GM21390 (cell line): ENCODE data around the gene EPHA2.

ENCODE experiments used
- ATAC-seq: cut with Tn5 transposase; IDR thresholded peaks from one replicate; pipeline ENCODE4 v1.9.1; 2021; ENCODE audit not compliant: unreplicated experiment

Gene EPHA2

DNA sequence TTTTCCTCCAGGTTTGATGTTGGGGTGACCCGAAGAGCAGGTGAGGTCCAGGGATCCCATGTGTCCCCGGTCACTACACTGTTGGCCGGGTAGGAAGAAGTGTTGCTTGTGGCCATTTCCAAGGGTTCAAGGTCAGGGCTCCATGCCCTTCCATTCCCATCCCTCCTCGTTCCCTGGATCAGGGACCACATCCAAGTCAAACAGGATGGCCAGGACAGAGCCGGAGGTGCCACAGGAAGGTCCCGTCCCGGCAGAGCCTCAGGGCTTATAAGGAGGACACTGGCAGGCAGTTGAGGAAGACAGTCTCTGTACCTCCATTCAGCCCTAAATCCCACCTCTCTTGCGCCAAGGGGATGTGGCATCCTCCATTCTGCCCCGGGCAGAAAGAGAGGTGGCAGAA is 60.4 kb downstream of the EPHA2 start:
- ATAC-seq, result no peak

- no peak for ATAC-seq
Observed at GRCh38 chr1:16094453-16095158, 61.3 kb downstream of the EPHA2 start.

DNA sequence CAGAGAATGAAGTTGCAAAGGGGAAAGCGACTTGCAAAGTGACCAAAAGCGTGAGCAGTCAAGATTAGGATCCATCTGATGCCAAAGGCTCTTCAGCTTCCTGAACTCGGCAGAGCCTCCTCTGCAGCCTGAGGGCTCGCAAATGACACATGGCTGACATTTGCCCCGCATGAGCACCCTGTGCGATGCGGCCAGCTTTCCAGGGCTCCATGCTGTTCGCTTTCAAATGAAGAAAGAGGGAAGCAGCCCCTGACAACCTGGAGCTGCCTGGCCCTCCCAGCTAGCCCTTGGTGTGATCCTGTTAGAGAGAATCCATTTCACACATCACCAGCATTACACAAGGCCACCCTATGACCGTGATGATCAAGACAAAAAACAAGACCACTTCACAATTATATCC is 62.3 kb downstream of the EPHA2 start:
- no peak for ATAC-seq

DNA sequence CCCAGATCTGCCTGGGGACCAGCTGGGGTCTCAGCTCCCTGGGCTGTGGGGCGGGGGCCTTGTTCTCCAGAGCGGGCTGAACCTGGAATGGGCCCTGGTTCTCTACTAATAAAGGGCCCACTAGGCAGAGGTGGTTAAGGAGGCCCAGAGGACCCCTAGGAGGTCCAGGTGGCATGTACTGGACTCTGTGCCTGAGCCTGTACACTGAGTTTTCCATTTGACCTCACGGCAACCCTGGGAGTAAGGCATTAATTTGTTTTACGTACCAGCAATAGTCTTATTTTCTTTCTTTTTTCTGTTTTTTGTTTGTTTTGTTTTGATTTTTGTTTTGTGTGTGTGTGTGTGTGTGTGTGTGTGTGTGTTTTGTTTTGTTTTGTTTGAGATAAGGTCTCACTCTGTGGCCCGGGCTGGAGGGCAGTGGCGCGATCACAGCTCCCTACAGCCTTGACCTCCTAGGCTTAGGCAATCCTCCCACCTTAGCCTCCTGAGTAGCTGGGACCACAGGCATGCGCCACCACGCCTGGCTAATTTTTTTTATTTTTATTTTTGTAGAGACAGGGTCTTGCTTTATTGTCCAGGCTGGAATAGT is 62.9 kb downstream of the EPHA2 start:
- ATAC-seq, result no peak

GRCh38 chr1:16092097-16092922 is 63.6 kb downstream of the EPHA2 start:
- no peak for ATAC-seq

GRCh38 chr1:16091296-16091695 is 64.6 kb downstream of the EPHA2 start:
- no peak for ATAC-seq

- ATAC-seq, result no peak
Observed at GRCh38 chr1:16090076-16090826, 65.6 kb downstream of the EPHA2 start.

DNA sequence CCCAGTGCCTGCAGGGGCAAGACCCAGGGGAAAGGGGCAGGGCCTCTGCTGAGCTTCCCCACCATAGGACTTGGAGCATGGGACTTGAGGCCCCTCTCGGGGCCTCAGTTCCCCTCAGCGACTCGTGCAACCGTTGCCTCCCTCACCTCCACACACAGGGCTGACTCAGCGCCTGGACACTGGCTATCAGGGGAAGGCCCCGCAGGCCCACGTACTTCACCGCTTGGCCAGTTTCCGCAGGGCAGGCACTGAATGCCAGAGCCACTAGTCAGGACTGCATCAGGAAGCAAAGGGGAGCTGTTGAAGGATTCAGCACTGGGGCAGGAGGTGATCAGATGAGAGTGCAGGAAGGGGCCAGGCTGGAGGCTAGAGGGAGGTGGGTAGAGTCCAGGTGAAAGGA is 66.9 kb downstream of the EPHA2 start:
- ATAC-seq, result no peak

GRCh38 chr1:16088351-16088911 is 67.4 kb downstream of the EPHA2 start:
- ATAC-seq, result no peak

- ATAC-seq, result no peak
Observed at GRCh38 chr1:16087733-16088132, 68.1 kb downstream of the EPHA2 start.

- no peak for ATAC-seq
Observed at GRCh38 chr1:16085522-16085921, 70.3 kb downstream of the EPHA2 start.

DNA sequence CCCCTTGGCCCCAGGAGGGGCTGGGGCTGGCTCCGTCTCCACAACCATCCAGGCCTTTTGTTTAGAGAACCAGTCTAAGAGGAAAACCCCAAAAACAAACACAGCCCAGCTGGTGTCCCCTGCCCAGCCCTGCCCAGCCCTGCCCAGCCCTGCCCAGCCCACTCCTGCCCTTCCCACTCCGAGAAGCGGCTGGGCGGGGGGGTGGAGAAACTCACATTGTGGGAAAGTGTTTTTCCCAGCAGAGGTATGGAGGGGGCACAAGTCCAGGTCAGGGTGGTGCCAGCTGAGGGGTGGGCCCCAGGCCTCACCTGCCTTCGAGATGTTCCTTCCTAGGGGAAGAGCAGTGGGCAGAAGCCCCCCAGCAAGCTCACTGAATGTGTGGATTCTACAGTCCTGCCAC is 72.4 kb downstream of the EPHA2 start:
- ATAC-seq, result no peak

DNA sequence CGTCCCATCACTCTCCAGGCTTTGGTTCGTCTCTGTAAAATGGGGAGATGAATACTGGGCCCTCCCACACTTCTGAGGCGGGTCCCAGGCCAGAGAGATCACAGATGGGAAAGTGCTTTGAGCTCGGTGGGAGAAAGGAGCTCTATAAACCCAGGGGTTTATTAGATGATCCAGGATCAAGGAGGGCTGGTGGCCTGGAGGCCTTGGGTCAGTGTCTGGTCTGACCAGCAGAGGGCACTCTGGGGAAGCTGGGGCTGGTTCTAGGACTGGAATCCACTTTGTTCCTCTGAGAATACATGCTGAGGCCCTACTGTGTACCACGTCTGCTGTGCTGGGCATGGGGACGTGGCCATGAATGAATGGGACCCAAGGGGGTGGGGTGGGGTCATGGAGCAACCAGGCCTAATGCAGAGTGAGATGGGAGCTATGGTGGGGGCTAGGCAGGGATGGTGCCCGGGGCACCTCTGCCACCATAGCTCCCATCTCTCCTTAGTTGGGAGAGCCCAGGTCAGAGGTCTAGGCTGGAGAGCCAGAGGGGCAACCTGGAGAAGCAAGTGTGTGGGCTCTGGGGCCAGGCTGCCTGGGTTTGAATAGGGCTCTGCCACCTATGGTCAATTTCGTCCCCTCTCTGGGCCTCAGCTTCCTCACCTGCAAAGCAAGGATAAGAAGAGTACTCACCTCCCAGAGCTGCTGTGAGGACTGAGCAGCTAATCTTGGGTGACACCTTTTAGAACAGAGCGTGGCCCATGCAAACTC is 73.4 kb downstream of the EPHA2 start:
- no peak for ATAC-seq

DNA sequence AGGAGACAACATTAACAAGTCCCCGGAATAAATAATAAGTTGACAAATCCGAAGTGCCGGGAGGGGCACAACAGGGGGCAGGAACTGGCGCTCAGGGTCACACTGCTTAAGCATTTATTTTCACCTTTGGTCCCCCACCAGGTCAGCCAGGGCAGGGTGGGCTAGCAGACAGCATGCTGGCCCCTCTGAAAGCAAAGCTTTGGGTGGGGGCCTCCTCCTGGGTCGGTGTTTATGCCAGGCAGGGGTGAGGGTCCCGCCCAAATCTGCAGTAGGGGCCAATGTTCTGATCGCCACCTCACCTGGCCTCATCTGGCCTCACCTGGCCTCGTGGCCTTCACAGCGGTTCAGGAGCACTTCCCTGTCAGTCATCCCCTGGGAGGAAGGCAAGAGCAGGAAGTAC is 74.2 kb downstream of the EPHA2 start:
- no peak for ATAC-seq

DNA sequence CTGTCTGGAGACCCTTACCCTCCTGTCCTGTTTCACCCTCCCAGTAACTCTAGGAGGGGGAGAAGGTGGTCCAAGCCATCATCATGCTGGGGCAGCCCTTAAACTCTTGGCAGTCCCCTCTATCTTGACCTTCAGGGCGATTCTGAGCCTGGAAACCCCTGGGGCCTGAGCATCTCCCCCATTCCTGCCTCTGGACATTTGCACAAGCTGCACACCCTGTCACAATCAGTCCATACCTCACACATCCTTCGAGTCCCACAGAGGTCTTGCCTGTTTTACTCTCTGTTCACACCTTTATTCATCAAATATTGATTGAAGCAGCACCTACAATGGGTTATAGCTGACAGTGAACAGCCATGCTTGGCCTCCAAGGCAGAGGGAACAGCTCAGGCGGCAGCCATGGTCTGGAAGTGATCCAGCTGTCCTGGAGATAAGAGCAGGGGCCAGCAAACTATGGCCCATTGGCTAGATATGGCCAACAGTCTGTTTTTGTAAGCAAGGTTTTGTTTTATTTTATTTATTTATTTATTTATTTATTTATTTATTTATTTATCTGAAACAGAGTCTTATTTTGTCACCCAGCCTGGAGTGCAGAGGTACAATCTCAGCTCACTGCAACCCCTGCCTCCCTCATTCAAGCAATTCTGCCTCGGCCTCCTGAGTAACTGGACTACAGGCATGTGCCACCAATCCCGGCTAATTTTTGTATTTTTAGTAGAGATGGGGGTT is 75.3 kb downstream of the EPHA2 start:
- no peak for ATAC-seq

- no peak for ATAC-seq
Observed at GRCh38 chr1:16078925-16079656, 76.8 kb downstream of the EPHA2 start.

GRCh38 chr1:16077406-16078245 is 78.2 kb downstream of the EPHA2 start:
- no peak for ATAC-seq

- ATAC-seq, result no peak
Observed at GRCh38 chr1:16076865-16077238, 79.0 kb downstream of the EPHA2 start.
